Endodermal cell (in vitro differentiated cells): ENCODE results near the gene CYP1A1. TPM values are rescaled to one million over a fixed set of nuclear protein-coding genes. Genes with fewer than 3 reads are reported as not detected.

Source experiments
- DNase-seq: peaks from one replicate; pipeline ENCODE4 v3.0.0-alpha.2; 2017
- H3K27ac ChIP-seq: 2 replicates; pipeline ENCODE4 v1.5.1; 2013; ENCODE audit warnings: mild to moderate bottlenecking, low read depth, low read length, moderate library complexity
- H3K27me3 ChIP-seq: 2 replicates; pipeline ENCODE4 v1.6.1; 2013; ENCODE audit warnings: mild to moderate bottlenecking, low read length, moderate library complexity; ENCODE audit not compliant: insufficient read depth, control insufficient read depth, poor library complexity, severe bottlenecking
- H3K36me3 ChIP-seq: 2 replicates; pipeline ENCODE4 v1.7.0; 2013; ENCODE audit warnings: mild to moderate bottlenecking, low read length, moderate library complexity; ENCODE audit not compliant: control insufficient read depth, insufficient read depth
- H3K4me1 ChIP-seq: one replicate; pipeline ENCODE4 v1.7.0; 2013; ENCODE audit warnings: low read length; ENCODE audit not compliant: control insufficient read depth, insufficient read depth
- H3K4me3 ChIP-seq: 2 replicates; pipeline ENCODE4 v1.5.1; 2013; ENCODE audit warnings: mild to moderate bottlenecking, low read length, moderate library complexity
- H3K9ac ChIP-seq: 2 replicates; pipeline ENCODE4 v1.6.1; 2013; ENCODE audit warnings: mild to moderate bottlenecking, low read length, moderate library complexity; ENCODE audit not compliant: poor library complexity, severe bottlenecking; ENCODE audit errors: extremely low read depth
- H3K9me3 ChIP-seq: 2 replicates; pipeline ENCODE4 v1.6.1; 2013; ENCODE audit warnings: mild to moderate bottlenecking, low read length, moderate library complexity; ENCODE audit not compliant: control insufficient read depth
- H3K27ac Mint-ChIP-seq: 2 replicates; pipeline ENCODE4 v1.8.0; 2020; ENCODE audit warnings: mixed read lengths
- H3K27me3 Mint-ChIP-seq: 2 replicates; pipeline ENCODE4 v1.8.0; 2021; ENCODE audit warnings: mild to moderate bottlenecking, mixed read lengths; ENCODE audit not compliant: insufficient read depth
- H3K36me3 Mint-ChIP-seq: 2 replicates; pipeline ENCODE4 v1.8.0; 2020; ENCODE audit warnings: low read depth, mixed read lengths
- H3K4me1 Mint-ChIP-seq: 2 replicates; pipeline ENCODE4 v1.8.0; 2020; ENCODE audit warnings: mixed read lengths
- H3K4me3 Mint-ChIP-seq: 2 replicates; pipeline ENCODE4 v1.8.0; 2020; ENCODE audit warnings: mild to moderate bottlenecking, moderate library complexity, mixed read lengths
- H3K9me3 Mint-ChIP-seq: 2 replicates; pipeline ENCODE4 v1.8.0; 2020; ENCODE audit warnings: mild to moderate bottlenecking, mixed read lengths
- CTCF ChIP-seq: fragments of 200-600 bp; sonication (generic); conservative IDR thresholded peaks from 2 replicates; pipeline ENCODE4 v1.5.0; 2021; ENCODE audit warnings: antibody characterized with exemption, mild to moderate bottlenecking
- WGBS, 2 experiments: methylation state at CpG; one replicate each; pipeline versions ENCODE4 v1.1.5 to v1.1.7; 2013; ENCODE audit warnings: missing lambda C conversion rate in 2 of 2, mixed read lengths in 1 of 2; ENCODE audit not compliant: insufficient coverage in 1 of 2, insufficient read length in 1 of 2; 5-methylcytosine and 5-hydroxymethylcytosine counted together
- total RNA-seq, 2 donors: library from RNA; stranded (reverse); fragmentation: NEBNext Ultra II Directional in 1 of 2; extraction: Animal tissue kit (Norgen Biotek cat#: 25700) in 1 of 2; gene quantifications; 2 replicates in 1 of 2; 3 replicates in 1 of 2; pipeline ENCODE4 v1.2.1, GENCODE V29; 2021

CYP1A1 gene
- total RNA-seq, 2 donors from 2014 or later = not detected

- no peak overlapping the region for H3K9ac ChIP-seq
- H3K4me3 ChIP-seq = no peak overlapping the region
- H3K36me3 ChIP-seq = no peaks in the 10 kb centered on the region
- peaks cover 38% of the 10 kb centered on the region for H3K27me3 ChIP-seq
- H3K4me1 Mint-ChIP-seq = peaks cover 16% of the 10 kb centered on the region
- DNase-seq = no peak
- no peaks in the 10 kb centered on the region for H3K4me1 ChIP-seq
- no peak for TF ChIP-seq CTCF
- peaks cover 7% of the 10 kb centered on the region for H3K9me3 Mint-ChIP-seq
- no peaks in the 10 kb centered on the region for H3K36me3 Mint-ChIP-seq
- no peaks in the 10 kb centered on the region for H3K9me3 ChIP-seq
- no peak overlapping the region for H3K4me3 Mint-ChIP-seq
- no peak overlapping the region for H3K27ac ChIP-seq
- H3K27me3 Mint-ChIP-seq = peaks cover 75% of the 10 kb centered on the region
- WGBS, 2 experiments = 76 to 95% methylated on average over 4 to 13 of the region's 13 CpGs
- H3K27ac Mint-ChIP-seq = no peak overlapping the region
These were observed 2.7 kb downstream of the CYP1A1 start for GRCh38 chr15:74722591-74722990.

- no peak overlapping the region for H3K9ac ChIP-seq
- H3K36me3 ChIP-seq = no peaks in the 10 kb centered on the region
- Mint-ChIP-seq H3K4me1 (peaks cover 14% of the 10 kb centered on the region), H3K4me3 (no peak overlapping the region), H3K27me3 (peaks cover 30% of the 10 kb centered on the region), H3K27ac (no peak overlapping the region), H3K36me3 (no peaks in the 10 kb centered on the region), H3K9me3 (no peaks in the 10 kb centered on the region)
- no peak overlapping the region for H3K27ac ChIP-seq
- H3K4me1 ChIP-seq = no peaks in the 10 kb centered on the region
- no peak for TF ChIP-seq CTCF
- H3K9me3 ChIP-seq = no peaks in the 10 kb centered on the region
- H3K27me3 ChIP-seq = peaks cover 5% of the 10 kb centered on the region
- no peak overlapping the region for H3K4me3 ChIP-seq
- 90 to 95% methylated on average over 5 of the region's 5 CpGs for WGBS, 2 experiments
- DNase-seq = no peak
These were observed 8.7 kb downstream of the CYP1A1 start for GRCh38 chr15:74716651-74717050.

- Histone ChIP-seq H3K4me3 (no peak overlapping the region), H3K9ac (no peak overlapping the region), H3K27ac (no peak overlapping the region), H3K36me3 (no peaks in the 10 kb centered on the region), H3K9me3 (no peaks in the 10 kb centered on the region), H3K4me1 (no peaks in the 10 kb centered on the region), H3K27me3 (peaks cover 23% of the 10 kb centered on the region)
- WGBS, 2 experiments = no CpG with 5 or more reads among the region's 3 CpGs
- Mint-ChIP-seq H3K27me3 (peaks cover 35% of the 10 kb centered on the region), H3K9me3 (no peaks in the 10 kb centered on the region), H3K27ac (no peak overlapping the region), H3K4me3 (no peak overlapping the region), H3K36me3 (no peaks in the 10 kb centered on the region), H3K4me1 (no peaks in the 10 kb centered on the region)
- no peak for TF ChIP-seq CTCF
- DNase-seq = no peak
These were observed 13.0 kb downstream of the CYP1A1 start for GRCh38 chr15:74712311-74712710.
